ENCODE measurements around the gene NID2. TPM values are rescaled to one million over a fixed set of nuclear protein-coding genes. Genes with fewer than 3 reads are reported as not detected.

Gene NID2
- total RNA-seq, 1 experiment from 2014 or later = 6.6 TPM

GRCh38 chr14:52080808-52081755, 12.2 kb upstream of the NID2 start:
- no peak overlapping the region for H3K27ac Mint-ChIP-seq
- H3K36me3 Mint-ChIP-seq (ENCODE audit: insufficient read depth in 1 of 3, low read depth in 3 of 3) = peaks cover 0 to 2% (median 0%) of the 10 kb centered on the region in 3 experiments; a peak in 1 of 7 replicates
- Histone ChIP-seq H3T11ph (ENCODE audit: low read length) (no peak overlapping the region), H3K4me2 (ENCODE audit: insufficient read depth, insufficient read length, low read length) (no peak overlapping the region), H3K79me1 (ENCODE audit: insufficient read depth, low read depth, low read length, poor library complexity, severe bottlenecking) (no peaks in the 10 kb centered on the region), H2AK5ac (ENCODE audit: insufficient read length, low read length) (no peak overlapping the region), H3K9ac (ENCODE audit: extremely low read depth, insufficient read length, low read length) (no peak overlapping the region), H3K9me3 (ENCODE audit: control insufficient read depth, low read depth, low read length) (no peaks in the 10 kb centered on the region), H2BK120ac (ENCODE audit: low read depth, low read length, poor library complexity, severe bottlenecking) (no peak overlapping the region), H2BK20ac (ENCODE audit: low read depth, low read length, poor library complexity, severe bottlenecking) (no peak overlapping the region), H4K20me1 (ENCODE audit: control insufficient read depth, insufficient read depth, insufficient read length) (no peaks in the 10 kb centered on the region), H3K18ac (ENCODE audit: insufficient read length, low read depth, low read length) (no peak overlapping the region), H3K56ac (ENCODE audit: insufficient read length, low read depth, low read length) (no peak overlapping the region), H4K8ac (replicated peaks; ENCODE audit: insufficient read length, low read depth, low read length) (no peak overlapping the region), H2BK12ac (ENCODE audit: insufficient read length, low read depth, low read length) (no peak overlapping the region), H3K14ac (ENCODE audit: insufficient read depth, low read length) (no peak overlapping the region), H4K5ac (ENCODE audit: insufficient read length, low read depth, low read length) (no peak overlapping the region), H3K4ac (ENCODE audit: low read depth, low read length) (no peak overlapping the region), H3K23ac (ENCODE audit: insufficient read length, low read depth, low read length) (no peak overlapping the region), H3K79me2 (ENCODE audit: insufficient read depth, low read length) (no peaks in the 10 kb centered on the region), H3K27ac (ENCODE audit: insufficient read length, low read depth, low read length) (no peak overlapping the region), H2AFZ (ENCODE audit: low read length) (no peak overlapping the region), H4K91ac (ENCODE audit: insufficient read length, low read depth, low read length) (no peak overlapping the region), H2BK5ac (ENCODE audit: insufficient read length, low read length) (no peak overlapping the region), H3K27me3 (ENCODE audit: insufficient read depth, low read length) (no peaks in the 10 kb centered on the region), H2BK15ac (ENCODE audit: low read depth, low read length) (no peak overlapping the region), H3K4me1 (ENCODE audit: insufficient read depth, low read length) (no peaks in the 10 kb centered on the region), H3K23me2 (ENCODE audit: insufficient read length, low read depth, low read length, poor library complexity, severe bottlenecking) (no peaks in the 10 kb centered on the region)
- H3K4me1 Mint-ChIP-seq = 0 out of 4 replicates have a peak, but pooled peaks cover 0 to 5% of the 10 kb centered on the region in 2 experiments
- no peaks in the 10 kb centered on the region; the same call in none of the 2 replicates for H3K27me3 Mint-ChIP-seq (ENCODE audit: low read depth)
- no CpG with 5 or more reads among the region's 4 CpGs for WGBS (ENCODE audit: extremely low coverage, insufficient read length, low lambda C conversion rate)
- TF ChIP-seq CTCF (conservative IDR thresholded peaks at IDR 0.05) = no peak
- H3K4me3 Mint-ChIP-seq = no peak overlapping the region
- DNase-seq = no peak
- H3K9me3 Mint-ChIP-seq = peaks cover 5 to 7% of the 10 kb centered on the region in 2 experiments; a peak in 2 of 5 replicates

All from H9 (cell line).